GM19238 (cell line): ENCODE measurements around the gene CDH23.
"Not testable (repeated sequence)": the region's sequence is repeated elsewhere in the genome, so short reads cannot be mapped to it uniquely, and the experiment has no call there.

Experiments used
- DNase-seq: peaks from one replicate; pipeline ENCODE4 v3.0.0; 2011; ENCODE audit warnings: low spot score; ENCODE audit not compliant: insufficient read length

Gene CDH23

GRCh38 chr10:71847418-71847817 lies 450.7 kb downstream of the CDH23 start:
- no peak for DNase-seq

GRCh38 chr10:71848325-71849275 lies 451.9 kb downstream of the CDH23 start:
- DNase-seq: no peak

GRCh38 chr10:71849461-71849908 lies 452.8 kb downstream of the CDH23 start:
- no peak for DNase-seq

- no peak for DNase-seq
Observed at GRCh38 chr10:71850021-71850742, 453.5 kb downstream of the CDH23 start.

GRCh38 chr10:71850743-71851464 lies 454.2 kb downstream of the CDH23 start, which contains the start of gene PSAP:
TSS of gene PSAP (minus strand) at chr10:71851251. CDS start at chr10:71851221, 30 bp downstream.
- peak; percentile 96 for DNase-seq

GRCh38 chr10:71851465-71852095 lies 454.9 kb downstream of the CDH23 start:
- not testable (repeated sequence) for DNase-seq

GRCh38 chr10:71852355-71852937 lies 455.7 kb downstream of the CDH23 start:
- no peak for DNase-seq

- no peak for DNase-seq
Observed at GRCh38 chr10:71854031-71854430, 457.3 kb downstream of the CDH23 start.

GRCh38 chr10:71856619-71857018 lies 459.9 kb downstream of the CDH23 start:
- no peak for DNase-seq

GRCh38 chr10:71857934-71858890 lies 461.5 kb downstream of the CDH23 start:
- no peak for DNase-seq

- no peak for DNase-seq
Observed at GRCh38 chr10:71860243-71861029, 463.7 kb downstream of the CDH23 start.

- no peak for DNase-seq
Observed at GRCh38 chr10:71863203-71863602, 466.5 kb downstream of the CDH23 start.

- no peak for DNase-seq
Observed at GRCh38 chr10:71864911-71865361, 468.2 kb downstream of the CDH23 start.
